ENCODE results near the gene R3HCC1L. TPM values are rescaled to one million over a fixed set of nuclear protein-coding genes. Genes with fewer than 3 reads are reported as not detected.
"Not testable (repeated sequence)": the region's sequence is repeated elsewhere in the genome, so short reads cannot be mapped to it uniquely, and the experiment has no call there.

R3HCC1L gene
- total RNA-seq, 1 donor from 2014 or later, result 11.4 TPM

DNA sequence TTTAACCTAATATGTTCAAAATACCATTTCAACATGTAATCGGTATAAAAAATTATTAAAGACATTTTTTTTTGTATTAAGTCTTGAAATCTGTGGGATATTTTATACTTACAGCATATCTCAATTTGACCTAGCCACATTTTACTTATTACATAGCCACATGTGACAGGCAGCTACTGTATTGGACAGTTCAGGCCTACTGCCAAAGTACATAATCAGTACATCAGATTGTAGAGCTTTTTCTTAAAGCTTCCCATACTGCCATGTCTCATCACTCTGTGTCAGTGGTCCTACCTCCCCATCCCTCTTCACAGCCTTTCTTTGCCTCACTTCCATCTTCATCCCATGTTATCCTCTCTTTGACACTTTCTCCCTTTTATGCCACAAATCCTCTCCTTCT, 90.5 kb downstream of the R3HCC1L start:
- DNase-seq (ENCODE audit: extremely low read depth, low read depth, low spot score), result no peak

DNA sequence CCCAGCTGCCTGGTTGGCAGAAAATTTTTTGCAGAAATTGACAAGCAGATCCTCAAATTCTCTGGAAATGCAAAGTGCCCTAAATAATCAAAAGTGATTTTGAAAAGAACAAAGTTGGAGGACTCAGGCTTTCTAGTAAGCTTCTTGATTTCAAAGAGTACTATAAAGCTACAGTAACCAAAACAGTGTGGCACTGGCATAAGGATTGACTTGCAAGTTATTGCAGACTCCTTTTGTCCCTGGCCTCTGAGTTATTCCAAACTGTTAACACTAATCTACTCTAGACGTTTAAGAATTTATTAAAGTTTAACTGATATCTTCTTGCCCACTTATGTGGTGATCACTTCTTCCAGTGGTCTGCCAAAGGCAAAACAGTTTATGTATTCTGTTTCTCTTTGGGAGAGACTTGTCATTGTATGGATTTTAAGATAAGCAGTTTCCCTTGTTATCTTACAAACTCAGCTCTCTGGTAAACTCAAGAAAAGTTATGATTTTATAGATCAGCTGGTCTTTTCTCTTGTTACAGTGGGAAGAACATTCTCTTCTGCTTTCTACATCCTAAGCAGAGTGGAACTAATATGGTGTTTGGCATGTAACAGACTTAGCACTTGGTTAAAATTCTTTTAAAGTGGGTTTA, 92.2 kb downstream of the R3HCC1L start:
- no peak for DNase-seq (ENCODE audit: extremely low read depth, low read depth, low spot score)

DNA sequence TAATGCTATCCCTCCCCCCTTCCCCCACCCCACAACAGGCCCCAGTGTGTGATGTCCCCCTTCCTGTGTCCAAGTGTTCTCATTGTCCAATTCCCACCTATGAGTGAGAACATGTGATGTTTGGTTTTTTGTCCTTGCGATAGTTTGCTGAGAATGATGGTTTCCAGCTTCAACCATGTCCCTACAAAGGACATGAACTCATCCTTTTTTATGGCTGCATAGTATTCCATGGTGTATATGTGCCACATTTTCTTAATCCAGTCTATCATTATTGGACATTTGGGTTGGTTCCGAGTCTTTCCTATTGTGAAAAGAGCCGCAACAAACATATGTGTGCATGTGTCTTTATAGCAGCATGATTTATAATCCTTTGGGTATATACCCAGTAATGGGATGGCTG, 93.3 kb downstream of the R3HCC1L start:
- DNase-seq (ENCODE audit: extremely low read depth, low read depth, low spot score), result not testable (repeated sequence)

DNA sequence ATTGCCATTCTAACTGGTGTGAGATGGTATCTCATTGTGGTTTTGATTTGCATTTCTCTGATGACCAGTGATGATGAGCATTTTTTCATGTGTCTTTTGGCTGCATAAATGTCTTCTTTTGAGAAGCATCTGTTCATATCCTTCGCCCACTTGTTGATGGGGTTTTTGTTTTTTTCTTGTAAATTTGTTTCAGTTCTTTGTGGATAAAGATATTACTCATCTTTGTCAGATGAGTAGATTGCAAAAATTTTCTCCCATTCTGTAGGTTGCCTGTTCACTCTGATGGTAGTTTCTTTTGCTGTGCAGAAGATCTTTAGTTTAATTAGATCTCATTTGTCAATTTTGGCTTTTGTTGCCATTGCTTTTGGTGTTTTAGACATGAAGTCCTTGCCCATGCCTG, 93.8 kb downstream of the R3HCC1L start:
- DNase-seq (ENCODE audit: extremely low read depth, low read depth, low spot score), result not testable (repeated sequence)

DNA sequence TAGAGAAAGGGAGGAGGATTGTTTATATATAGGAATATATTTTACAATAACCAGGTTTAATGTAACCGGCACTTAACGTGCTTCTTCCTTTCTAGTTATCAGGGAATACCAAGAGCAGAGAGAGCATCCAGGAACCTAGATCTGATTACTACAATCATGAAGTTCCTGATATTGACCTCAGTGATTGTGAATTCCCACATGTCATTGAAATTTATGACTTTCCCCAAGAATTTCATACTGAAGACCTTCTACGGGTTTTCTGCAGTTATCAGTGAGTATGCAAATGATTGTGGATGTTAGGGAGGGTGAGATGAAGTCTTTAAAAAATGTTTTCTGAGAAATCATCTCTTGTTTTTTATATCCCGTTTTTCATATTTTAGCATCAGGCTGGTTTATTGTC, 97.0 kb downstream of the R3HCC1L start:
- DNase-seq (ENCODE audit: extremely low read depth, low read depth, low spot score), result no peak

DNA sequence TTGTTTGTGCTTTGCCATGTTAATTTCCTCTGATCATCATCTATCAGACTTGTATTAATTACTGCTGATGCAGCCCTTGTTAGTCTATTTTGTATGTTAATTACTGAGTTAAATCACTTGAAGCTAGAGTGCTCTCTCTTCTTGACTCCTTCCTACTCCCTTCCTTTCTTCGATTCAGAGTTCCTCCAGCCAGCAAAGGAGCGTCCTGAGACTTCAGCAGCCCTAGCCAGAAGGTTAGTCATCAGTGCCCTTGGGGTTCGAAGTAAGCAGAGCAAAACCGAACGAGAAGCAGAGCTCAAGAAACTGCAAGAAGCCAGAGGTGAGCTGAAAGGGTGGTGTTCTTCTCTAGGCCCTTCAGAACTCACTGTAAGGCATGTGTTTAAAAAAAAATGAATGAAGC, 101.4 kb downstream of the R3HCC1L start:
- DNase-seq (ENCODE audit: extremely low read depth, low read depth, low spot score), result no peak

DNA sequence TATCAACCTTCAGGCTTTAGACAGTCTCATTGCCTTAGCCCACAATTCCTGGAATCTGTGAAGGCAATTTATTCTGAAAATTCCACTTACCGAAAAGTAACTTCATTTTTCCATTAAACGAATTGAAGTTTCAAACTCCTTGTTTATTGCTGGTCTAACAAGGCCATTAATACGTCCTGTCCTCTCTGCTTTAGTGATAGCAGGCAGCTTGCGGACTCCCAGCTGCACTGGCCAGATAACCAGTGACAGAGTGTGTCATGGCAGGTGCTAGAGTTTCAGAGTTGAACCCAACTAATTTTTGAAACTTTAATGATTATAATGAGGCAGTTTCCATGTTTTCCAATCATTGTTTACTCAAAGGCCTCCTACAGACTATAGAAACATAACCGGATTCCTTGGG, 102.4 kb downstream of the R3HCC1L start:
- no peak for DNase-seq (ENCODE audit: extremely low read depth, low read depth, low spot score)

DNA sequence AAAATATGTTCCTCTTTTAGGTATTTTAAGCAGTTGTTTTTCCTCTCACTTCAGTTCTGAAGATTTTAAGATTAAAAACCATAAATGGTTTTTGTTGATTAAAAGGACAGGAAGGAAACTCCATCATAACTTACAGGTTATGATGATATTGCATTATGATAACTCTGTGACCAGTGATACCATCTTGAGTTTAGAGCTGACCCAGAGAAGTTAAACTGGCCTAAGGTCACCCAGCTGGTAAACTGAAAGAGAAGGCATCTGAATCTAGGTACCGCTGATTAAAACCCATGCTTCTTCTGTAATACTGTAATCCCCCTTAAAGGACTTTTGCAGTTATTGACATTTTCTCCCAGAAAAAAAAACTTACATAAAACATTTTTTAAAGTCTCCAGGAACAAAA, 103.9 kb downstream of the R3HCC1L start:
- DNase-seq (ENCODE audit: extremely low read depth, low read depth, low spot score), result no peak

DNA sequence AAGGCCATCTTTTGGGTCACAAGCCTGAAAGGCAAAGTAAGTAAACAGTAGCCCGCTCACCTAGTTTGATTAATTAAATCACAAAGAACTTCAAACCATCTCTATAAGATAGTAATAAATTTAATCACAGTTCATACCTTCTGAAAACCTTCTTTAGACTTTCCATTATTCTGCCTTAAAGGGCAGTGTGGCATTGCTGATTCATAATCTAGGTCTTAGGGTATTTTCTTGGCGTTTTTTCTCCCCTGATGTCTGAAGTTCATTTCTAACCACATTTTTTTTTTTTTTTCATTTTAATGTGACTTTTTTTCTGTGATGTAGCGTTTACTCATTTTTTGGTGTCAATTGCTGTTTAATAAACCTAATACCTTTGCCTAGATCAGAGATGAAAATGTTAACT, 106.1 kb downstream of the R3HCC1L start:
- DNase-seq (ENCODE audit: extremely low read depth, low read depth, low spot score), result no peak

DNA sequence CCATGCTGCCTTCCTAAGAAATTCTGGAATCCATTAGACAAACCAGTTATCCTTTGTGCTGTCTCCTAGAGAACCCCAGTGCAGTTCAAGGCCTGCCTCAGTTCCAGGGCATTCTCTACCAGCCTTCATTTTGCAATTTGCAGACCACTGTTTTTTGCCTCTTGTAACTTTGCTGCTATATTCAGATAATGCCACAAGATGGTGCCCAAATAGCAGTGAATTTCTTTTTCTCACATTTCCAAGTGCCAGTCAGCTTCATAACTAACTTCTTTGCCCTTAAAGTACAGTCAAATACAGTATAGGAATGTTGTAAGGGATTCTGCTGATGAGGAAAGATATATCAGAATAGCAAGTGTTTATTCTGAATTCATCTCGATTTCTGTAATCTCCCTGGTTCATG, 108.4 kb downstream of the R3HCC1L start:
- no peak for DNase-seq (ENCODE audit: extremely low read depth, low read depth, low spot score)

DNA sequence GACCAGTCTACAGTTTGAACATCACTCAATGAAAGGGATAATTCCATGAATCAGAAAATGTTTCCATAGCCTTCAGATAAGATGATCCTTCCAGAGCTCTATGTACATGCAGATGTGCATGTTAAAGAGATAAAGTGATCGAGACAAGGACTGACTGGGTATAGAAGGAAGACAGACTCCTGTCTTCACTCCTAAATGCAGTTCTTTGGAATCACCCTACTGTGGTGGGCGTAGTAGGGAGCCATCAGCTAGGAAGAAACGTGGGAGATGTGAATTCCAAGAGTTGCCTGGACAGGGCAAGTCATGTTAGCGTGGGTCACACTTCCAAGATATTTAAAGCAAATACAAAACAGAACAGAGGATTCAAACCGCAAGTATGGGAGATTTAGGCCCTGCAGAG, 109.7 kb downstream of the R3HCC1L start:
- no peak for DNase-seq (ENCODE audit: extremely low read depth, low read depth, low spot score)

DNA sequence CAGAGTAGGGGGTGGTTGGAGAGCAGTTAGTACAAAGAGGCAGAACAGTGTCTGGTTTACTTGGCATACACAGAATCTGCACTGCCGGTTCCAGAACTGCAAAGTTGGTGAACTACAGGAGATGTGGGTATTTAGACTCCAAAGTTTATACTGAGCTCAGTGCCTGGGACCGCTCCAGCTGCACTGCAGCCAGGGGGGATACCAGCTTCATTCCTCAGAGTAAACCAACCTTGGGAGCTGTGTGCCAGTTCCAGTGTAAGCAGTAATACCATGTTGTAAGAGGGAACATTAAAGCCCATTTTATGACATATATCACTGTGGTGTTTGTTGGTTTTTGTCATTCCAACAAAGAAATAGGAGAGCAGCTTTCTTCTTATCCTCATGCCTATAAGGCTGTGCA, 110.1 kb downstream of the R3HCC1L start:
- DNase-seq (ENCODE audit: extremely low read depth, low read depth, low spot score), result no peak

DNA sequence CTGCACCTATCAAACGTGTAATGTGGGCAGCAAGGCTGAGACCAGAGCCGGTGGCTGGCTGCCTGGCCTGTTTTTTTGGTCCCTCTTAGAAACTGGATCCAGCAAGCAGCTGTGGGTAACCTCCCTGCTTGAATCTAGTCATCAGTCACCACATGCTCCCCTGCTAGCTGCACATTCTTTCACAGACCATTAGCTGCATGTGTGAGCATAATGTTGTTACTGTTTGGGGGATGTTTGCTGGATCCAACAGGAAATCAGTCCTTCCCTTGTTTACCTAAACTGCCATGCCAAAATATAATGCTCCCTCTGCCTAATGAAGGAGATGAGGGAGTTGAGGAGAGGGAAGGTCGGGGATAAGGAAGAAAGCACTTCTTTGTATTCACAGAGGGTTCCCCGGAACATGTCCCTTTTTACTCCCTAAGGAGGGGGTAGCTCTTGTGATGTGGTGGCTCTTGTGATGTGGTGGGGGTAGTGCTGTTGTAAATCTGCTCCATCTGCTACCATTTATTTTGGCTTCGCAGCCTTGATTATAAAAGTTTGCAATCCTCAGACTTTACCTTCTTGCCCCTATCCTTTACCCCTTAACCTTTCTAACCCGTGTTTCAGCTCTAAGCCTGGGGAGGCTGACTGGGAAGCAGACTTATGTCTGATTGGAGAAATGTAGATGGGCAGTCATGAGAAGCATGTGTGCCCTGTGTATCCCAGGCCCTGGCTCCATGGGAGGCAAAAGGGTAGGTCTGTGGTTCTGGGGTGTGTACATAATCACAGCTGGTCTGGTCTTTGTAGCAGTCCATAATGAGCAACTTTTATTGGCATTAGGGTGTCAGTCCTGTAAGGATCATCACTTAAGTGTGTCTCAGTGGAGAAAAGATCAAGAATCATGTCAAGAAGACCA, 112.7 kb downstream of the R3HCC1L start:
- no peak for DNase-seq (ENCODE audit: extremely low read depth, low read depth, low spot score)

DNA sequence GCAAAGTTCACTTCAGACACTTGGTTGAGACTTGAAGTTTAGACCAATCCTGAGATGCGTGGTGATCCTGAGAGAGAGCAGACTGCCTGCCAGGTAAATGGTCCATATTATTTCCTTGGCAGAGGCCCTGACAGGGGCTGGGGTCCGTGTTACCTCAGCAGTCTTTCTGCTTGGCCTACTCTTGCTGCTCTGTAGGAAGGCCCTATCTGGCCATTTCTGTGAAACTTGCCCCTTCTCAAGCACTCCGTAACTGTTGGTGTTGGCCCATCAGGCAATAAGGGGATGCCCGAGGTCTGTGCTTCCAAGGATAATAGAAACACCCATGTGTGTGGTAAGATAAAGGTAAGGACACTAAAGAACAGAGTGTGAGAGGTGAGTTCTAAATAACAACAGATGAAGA, 113.6 kb downstream of the R3HCC1L start:
- DNase-seq (ENCODE audit: extremely low read depth, low read depth, low spot score), result no peak

DNA sequence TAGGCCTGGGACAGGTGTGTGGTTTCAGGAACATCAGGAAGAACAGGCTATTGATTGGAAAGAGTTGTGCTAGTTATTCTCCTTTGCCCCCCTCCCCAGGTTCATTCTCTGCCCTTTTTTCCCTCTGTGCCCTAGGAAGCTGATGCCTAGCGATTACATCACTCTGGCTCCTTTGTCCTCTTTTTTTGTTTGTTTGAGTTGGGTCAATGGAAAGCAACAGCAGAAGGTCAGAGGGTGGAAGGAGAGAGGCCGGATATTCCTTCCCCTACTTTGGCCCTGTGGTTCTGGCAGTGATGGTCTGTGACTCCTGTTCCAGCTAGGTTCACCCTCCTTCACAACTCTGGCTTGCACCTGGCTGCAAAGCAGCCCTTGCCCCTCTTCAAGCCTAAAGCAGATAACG, 114.7 kb downstream of the R3HCC1L start:
- no peak for DNase-seq (ENCODE audit: extremely low read depth, low read depth, low spot score)

DNA sequence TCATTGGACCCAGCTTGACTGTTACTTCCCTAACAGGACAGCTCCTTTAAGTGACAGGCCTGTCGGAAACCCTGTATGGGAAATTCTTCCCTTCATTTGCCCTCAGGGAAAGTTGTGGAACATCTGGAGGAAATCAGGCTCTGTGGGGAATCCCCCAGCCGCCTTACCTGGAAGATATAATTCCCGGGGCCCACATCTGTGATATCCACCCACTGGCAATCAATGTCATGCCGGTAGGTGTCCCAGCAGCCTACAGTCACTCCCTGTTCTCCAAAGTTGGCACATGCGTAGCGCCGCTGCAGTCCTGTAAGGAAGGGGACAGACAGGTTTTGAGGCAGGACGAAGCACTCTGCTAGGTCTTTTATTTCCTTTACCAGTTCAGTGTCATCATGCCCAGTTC, 116.9 kb downstream of the R3HCC1L start:
- no peak for DNase-seq (ENCODE audit: extremely low read depth, low read depth, low spot score)

DNA sequence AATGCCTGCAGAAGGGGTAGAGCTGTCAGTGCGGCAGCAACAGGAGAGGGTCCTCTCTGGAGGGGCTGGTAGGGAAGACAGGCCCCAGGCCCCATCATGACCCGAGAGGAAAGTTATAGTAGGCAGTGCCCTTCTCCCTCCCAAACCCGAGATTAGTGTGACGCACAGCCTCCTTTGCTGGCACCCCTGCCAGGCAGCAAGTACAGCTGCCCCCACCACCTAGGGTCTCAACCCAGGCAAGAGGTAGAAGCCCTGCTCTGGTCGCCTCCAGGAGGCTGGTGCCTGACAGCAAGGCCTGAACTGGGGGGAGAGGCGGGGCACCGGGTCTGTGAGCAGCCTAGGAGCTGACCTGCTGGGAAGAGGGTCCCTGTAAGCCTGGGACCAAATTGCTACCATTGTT, 118.0 kb downstream of the R3HCC1L start:
- DNase-seq (ENCODE audit: extremely low read depth, low read depth, low spot score), result no peak

DNA sequence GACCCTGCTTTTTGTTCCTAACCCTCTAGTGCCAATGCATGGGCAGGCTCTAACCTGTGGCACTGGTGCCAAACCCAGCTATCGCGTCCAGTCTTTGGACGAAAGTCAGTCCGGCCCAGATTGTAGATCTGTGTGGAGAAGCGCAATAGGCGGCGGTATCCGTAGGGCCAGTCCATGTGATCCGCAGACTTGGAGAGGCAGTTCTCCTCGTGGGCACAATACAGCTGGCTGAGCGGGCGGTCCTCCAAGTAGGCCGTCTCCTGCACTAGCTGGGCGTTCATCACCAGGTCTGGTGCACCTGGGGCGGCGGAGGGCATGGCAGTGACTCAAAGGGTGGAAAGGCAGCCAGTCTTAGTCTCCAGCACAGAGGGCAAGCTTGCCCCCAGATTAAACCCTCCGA, 119.0 kb downstream of the R3HCC1L start:
- DNase-seq (ENCODE audit: extremely low read depth, low read depth, low spot score), result no peak

DNA sequence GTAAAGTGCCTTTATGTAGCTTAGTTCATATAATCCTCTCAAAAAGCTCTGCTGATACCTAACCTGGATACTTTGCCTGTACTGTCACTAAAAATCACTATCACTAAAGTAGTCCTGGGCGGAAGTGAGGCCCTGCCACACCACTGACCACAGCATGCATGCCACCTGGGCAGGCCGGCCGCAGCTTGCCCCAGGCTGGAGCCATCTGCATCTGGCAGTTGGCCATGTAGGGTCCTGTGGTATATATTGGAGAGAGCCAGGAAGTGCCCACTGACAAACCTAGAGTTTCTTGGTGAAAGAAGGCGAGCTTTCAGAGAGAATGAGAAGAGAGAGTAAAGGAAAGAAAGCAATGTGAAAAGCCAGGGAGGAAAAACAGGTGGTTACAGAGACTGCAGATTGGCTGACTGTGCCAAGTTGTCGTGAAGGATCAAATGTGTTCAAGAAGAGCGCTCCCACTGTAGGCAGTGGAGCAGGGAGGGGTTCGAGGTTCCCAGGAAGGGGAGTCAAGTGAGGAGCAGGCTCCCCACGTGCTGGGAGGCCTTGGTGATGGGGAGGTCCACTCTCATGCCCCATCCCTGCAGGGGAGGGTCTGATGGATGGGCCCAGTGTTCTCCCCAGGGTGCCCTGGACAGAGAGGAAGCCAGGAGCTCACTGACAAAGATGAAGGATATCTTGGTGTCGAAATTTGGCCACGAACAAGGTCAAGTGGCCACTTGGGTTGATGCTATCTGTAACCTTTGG, 119.9 kb downstream of the R3HCC1L start:
- DNase-seq (ENCODE audit: extremely low read depth, low read depth, low spot score), result no peak

DNA sequence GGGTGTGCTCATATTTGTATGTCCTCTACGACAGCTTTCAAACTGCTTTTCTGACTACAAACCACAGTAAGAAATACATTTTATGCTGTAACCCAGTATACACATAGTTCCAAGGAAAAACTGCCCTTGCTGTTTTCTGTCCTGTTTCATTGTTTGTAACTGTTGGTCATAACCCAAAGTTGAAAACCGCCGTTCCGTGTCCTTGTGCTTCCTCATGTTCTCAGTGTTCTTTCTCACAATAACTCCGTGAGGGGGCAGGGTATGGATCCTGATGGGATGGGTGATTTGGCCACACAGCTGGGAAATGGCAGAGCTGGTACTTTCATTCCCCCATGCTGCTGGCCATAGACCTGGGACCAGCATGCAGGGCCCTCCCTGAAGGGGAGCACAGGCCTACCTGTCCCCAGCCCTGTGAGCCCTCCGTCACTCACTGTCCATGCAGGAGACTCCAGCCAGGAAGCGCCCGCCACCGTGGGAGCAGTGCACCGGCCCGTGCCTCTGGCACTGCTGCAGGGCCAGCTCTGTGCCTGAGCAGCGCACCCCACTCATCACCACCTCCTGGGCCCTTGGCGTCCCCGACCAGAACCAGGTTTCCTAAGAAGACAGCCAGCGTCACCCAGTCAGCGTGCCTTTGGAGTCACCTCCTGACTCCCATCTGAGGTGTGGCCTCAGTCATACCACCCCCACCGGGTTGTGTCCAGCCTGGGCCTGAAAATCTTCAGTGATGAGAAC, 120.9 kb downstream of the R3HCC1L start:
- DNase-seq (ENCODE audit: extremely low read depth, low read depth, low spot score), result no peak

DNA sequence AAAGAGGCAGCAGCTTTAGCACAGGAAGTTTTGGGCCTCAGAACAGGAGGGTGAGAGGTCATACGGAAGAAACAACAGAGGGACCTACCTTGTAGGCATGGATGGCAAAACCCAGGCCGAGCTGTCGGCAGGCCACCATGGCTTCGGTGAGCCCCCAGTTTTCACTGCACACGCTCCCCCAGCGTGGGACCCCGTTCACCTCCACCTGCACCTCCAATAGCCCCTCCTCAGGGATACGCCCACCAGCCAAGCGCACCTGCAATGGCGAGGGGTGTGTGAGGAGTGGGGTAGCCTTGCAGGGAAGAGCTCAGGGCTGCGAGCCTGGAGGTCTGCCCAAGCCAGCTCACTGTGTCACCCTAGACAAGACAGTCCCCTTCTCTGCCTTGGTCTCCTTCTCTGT, 122.2 kb downstream of the R3HCC1L start:
- DNase-seq (ENCODE audit: extremely low read depth, low read depth, low spot score), result no peak

All from glomerular endothelial cell (primary cell).